Caki2 (cell line): ENCODE results near the gene DMRT2. TPM values are rescaled to one million over a fixed set of nuclear protein-coding genes. Genes with fewer than 3 reads are reported as not detected.

Experiments used
- DNase-seq: peaks from one replicate; pipeline ENCODE4 v3.0.0-alpha.2; 2015; ENCODE audit warnings: low read depth
- in situ Hi-C: cut with HindIII; loops from 2 replicates; pipeline ENCODE4 v1.10.0; 2016; ENCODE audit warnings: low sequenced_read_pairs, low pct_unique_long_range_greater_than_20kb, mixed read lengths
- total RNA-seq: library from RNA; depleted of rRNA; stranded (reverse); fragments of >200 nt; shearing (Covaris generic); gene quantifications from 2 replicates; pipeline ENCODE4 v1.2.3, GENCODE V29; 2014; ENCODE audit warnings: low replicate concordance

The DMRT2 gene
- total RNA-seq, 1 experiment from 2014 or later, result 3.0 TPM

- DNase-seq, result no peak
- in situ Hi-C loops, result no loop called here
These were observed 7.7 kb upstream of the DMRT2 start for GRCh38 chr9:1042466-1042865.

- in situ Hi-C loops, result no loop called here
- no peak for DNase-seq
These were observed 5.5 kb upstream of the DMRT2 start for GRCh38 chr9:1044643-1045042.

GRCh38 chr9:1046639-1047572, 3.3 kb upstream of the DMRT2 start:
- DNase-seq, result no peak
- in situ Hi-C loops, result no loop called here

DNA sequence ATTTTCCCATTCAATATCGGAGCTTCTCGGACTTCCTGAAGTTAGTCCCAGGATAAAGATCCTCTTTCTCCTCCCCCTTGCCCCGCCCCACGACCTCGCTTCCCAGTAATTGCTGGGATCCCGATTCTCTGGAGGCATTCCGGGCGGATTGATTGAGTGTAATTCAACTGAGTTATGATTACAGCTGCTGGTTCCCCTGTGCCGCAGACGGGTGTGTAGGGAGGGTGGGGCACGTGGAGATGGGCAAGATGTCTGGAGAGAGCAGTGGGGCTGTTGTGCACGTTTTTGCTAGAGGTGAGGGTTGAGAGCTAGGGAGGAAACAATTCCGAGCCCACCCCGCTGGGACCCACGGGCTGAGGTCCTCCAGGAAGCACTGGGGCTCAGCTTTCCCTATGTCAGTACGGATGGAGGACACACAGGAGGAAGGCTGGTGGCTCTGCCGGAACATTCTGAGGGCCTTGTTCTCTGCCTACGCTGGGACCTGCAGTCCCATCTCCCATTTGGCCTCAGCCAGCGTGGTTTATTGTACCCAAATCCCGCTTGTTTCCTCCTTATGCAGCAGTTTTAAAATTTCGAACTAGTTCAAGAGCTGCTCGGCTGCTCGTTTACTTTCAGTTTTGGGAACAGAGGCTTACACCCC, 2.4 kb upstream of the DMRT2 start:
- no peak for DNase-seq
- in situ Hi-C loops, result no loop called here

- in situ Hi-C loops, result no loop called here
These were observed 1.9 kb upstream of the DMRT2 start for GRCh38 chr9:1048231-1048619.

DNA sequence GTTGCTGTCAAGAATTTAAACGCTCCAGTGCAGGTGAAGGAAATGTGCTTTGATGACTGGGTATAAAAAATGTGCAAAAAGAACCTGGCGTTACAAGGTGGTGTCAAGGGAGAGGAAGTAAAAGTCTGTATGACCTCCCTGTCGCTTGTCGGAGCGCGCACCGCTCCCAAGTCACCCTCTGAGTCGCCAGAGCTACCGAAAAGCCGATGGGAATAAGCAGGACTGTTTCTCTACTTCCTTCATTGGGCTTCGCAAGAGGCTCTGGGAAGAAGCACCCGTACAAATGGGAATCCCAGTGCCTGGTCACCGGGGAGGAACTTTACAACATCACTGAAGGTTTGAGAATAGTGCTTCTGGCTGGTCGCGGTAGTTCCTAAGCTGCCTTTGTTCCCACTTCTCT, 1.3 kb upstream of the DMRT2 start:
- DNase-seq, result no peak
- in situ Hi-C loops, result no loop called here

More at GRCh38 chr9:1048231-1048619, 1.9 kb upstream of the DMRT2 start:
- DNase-seq, result no peak

- DNase-seq, result no peak
- in situ Hi-C loops, result no loop called here
These were observed 516 bp upstream of the DMRT2 start for GRCh38 chr9:1049641-1050040.

- in situ Hi-C loops, result no loop called here
- DNase-seq, result peak; percentile 12
These were observed 1.0 kb downstream of the DMRT2 start for GRCh38 chr9:1051210-1051583.

GRCh38 chr9:1051584-1052275, 1.6 kb downstream of the DMRT2 start:
- DNase-seq, result peak; percentile 62
- in situ Hi-C loops, result no loop called here

GRCh38 chr9:1052365-1053281, 2.5 kb downstream of the DMRT2 start:
- DNase-seq, result no peak
- in situ Hi-C loops, result no loop called here

- in situ Hi-C loops, result no loop called here
- DNase-seq, result no peak
These were observed 3.1 kb downstream of the DMRT2 start for GRCh38 chr9:1053282-1053621.

- in situ Hi-C loops, result no loop called here
- DNase-seq, result no peak
These were observed 3.8 kb downstream of the DMRT2 start for GRCh38 chr9:1053986-1054425.

DNA sequence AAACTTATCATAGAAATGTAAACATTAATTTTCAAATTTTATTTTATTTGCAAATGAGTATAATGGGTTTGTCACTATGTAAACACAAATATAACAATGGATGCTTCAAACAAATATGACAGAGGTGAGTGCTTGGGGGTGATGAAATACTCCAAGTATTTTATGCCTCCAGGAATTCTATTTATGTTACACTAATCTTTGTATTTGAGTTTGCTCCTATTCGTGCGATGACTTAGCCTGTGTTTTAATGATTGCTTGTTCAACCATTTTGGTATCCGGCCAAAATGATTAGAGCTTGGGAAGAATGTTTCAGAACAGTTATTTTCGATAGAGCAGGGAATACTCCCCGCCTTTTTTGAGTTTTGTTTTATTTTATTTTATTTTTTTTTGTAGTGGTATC, 5.0 kb downstream of the DMRT2 start:
- DNase-seq, result no peak
- in situ Hi-C loops, result no loop called here

GRCh38 chr9:1057910-1058309, 7.8 kb downstream of the DMRT2 start:
- DNase-seq, result no peak
- in situ Hi-C loops, result no loop called here

- in situ Hi-C loops, result no loop called here
These were observed 8.8 kb downstream of the DMRT2 start for GRCh38 chr9:1058826-1059487.

DNA sequence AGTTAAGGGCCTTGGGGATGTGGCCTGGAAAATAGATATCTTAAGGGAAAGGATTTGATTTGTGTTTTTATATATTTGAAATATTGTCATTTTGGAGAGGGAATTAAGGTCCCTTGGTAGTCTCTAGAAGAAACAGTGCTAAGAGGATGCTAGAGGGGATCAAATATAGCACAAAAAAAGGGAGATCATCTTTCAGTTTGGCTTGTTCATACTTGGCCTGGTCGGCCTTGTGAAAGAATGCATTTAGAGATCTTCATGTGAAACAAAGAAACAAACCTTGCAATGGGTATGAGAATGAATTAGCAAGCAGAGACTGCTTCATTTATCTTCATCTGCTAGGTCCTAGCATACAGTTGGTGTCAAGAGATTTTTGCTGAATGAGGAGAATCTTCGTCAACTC, 15.0 kb downstream of the DMRT2 start:
- in situ Hi-C loops, result no loop called here
- DNase-seq, result no peak

More at GRCh38 chr9:1058826-1059487, 8.8 kb downstream of the DMRT2 start:
- DNase-seq, result no peak

DNA sequence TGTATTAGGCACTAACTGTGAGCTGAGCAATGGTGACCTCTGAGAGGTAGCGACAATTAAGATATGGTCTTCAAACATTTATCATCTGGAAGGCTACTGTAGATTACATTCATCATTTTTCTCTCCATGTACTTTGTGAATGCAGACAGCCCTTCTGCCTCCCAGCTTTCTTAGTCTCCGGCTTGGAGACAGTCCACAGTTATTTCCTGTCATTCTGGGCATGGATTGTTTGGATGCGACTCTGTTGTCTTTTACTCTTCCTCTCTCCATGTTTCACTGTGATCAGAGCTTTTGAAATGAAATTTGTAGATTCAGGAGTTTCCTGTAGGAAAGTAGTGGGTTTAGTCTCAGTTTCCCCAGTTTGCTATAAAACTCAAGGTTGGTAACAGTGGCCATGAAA, 20.5 kb downstream of the DMRT2 start:
- in situ Hi-C loops, result no loop called here
- DNase-seq, result no peak

DNA sequence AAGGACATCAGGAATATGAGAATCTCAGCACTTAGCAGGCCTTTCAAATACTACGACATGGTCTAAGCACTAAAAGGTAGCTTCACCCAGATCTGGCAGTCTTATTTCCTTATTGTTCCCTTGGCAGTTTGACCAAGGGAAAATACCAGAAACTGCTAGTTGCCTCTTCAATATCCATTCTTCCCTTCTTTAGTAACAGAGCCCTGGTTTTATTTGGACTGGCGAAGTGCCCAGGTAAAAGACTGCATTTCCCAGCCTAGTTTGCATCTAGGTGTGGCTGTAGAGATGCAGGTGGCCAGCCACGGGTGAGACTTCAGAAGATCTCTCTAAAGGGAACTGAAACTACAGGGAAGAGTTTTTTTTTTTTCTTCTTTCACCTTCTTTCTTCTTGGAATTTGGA, 21.6 kb downstream of the DMRT2 start:
- no peak for DNase-seq
- in situ Hi-C loops, result no loop called here
